Psoas muscle (tissue), 8 donors: ENCODE results near the gene TACC3. TPM values are rescaled to one million over a fixed set of nuclear protein-coding genes. Genes with fewer than 3 reads are reported as not detected.

Experiments used
- ATAC-seq, 4 donors: fragments of 200-7000 bp; cut with Tn5 transposase; one replicate each; pipeline ENCODE4 v1.9.1; 2020; ENCODE audit warnings: moderate library complexity in 3 of 4, mild to moderate bottlenecking in 2 of 4
- DNase-seq, 2 donors: peaks; one replicate each; pipeline ENCODE4 v3.0.0-alpha.2; 2020
- H3K27ac ChIP-seq: fragments of 200-600 bp; one replicate; pipeline ENCODE4 v1.8.0; 2022
- H3K27me3 ChIP-seq, 3 donors: fragments of 200-600 bp in 1 of 3; one replicate each; pipeline versions ENCODE4 v1.6.1 to v1.8.0; 2013 to 2022; ENCODE audit warnings: low read length in 2 of 3, mild to moderate bottlenecking in 2 of 3, moderate library complexity in 1 of 3; ENCODE audit not compliant: insufficient read depth in 3 of 3
- H3K36me3 ChIP-seq, 2 donors: fragments of 200-600 bp in 1 of 2; one replicate each; pipeline versions ENCODE4 v1.6.1 to v1.8.0; 2013 to 2022; ENCODE audit warnings: low read depth in 1 of 2, mild to moderate bottlenecking in 1 of 2, moderate library complexity in 1 of 2; ENCODE audit not compliant: insufficient read depth in 1 of 2
- H3K4me1 ChIP-seq: fragments of 200-600 bp; one replicate; pipeline ENCODE4 v1.8.0; 2022
- H3K4me3 ChIP-seq: fragments of 200-600 bp; one replicate; pipeline ENCODE4 v1.8.0; 2022; ENCODE audit warnings: mild to moderate bottlenecking
- H3K9me3 ChIP-seq: fragments of 200-600 bp; one replicate; pipeline ENCODE4 v1.8.0; 2022
- WGBS, 3 donors: extraction: QIAGEN DNeasy Blood & Tissue Kit; methylation state at CpG; one replicate each; pipeline versions ENCODE4 v1.1.6 to v1.1.7; 2013; 5-methylcytosine and 5-hydroxymethylcytosine counted together
- intact Hi-C, 2 donors: fragments of 100-400 bp; cut with DNase I; formaldehyde crosslinking; loops; one replicate each; pipeline versions ENCODE4 v1.11.0 to v1.14.2; 2022
- polyA plus RNA-seq, 3 donors: library from polyadenylated mRNA; stranded (reverse); fragments of 200-250 nt; gene quantifications; one replicate each; pipeline ENCODE4 v1.2.3, GENCODE V29; 2013
- total RNA-seq, 4 donors: library from RNA; stranded (reverse); fragmentation: NEBNext Ultra II Directional in 2 of 4; extraction: Animal tissue kit (Norgen Biotek cat#: 25700) in 2 of 4; gene quantifications; one replicate each; pipeline versions ENCODE4 v1.2.1 to v1.2.4, GENCODE V29; 2021 to 2023
- TF ChIP-seq, protein P1 (sequence below): fragments of 200-600 bp; IDR thresholded peaks from one replicate; pipeline ENCODE4 v1.8.0; 2022; ENCODE audit warnings: antibody characterized with exemption
- donor health status: healthy with polysubstance abuse.
- donor health status: DM: no; HTN: no; CAD: no; lungs with moderate emphysema.
- donor health status: Bipolar disorder and iron deficiency.
- donor health status: healthy.
- donor health status: DM: yes; HTN: yes; CAD: no.
- donor health status: DM: no; HTN: no; CAD: no.
- donor health status: DM: no; HTN: no; CAD: no.
- donor health status: DM: yes; HTN: yes; CAD: no.

TACC3 gene
- total and polyA plus RNA-seq, 7 donors, result 2.2 to 4.8 (median 2.9) TPM

- no peak for ATAC-seq
- WGBS, 3 donors, result 42 to 51% (median 43%) methylated on average over 7 of the region's 7 CpGs
- H3K27me3 ChIP-seq, result no peaks in the 10 kb centered on the region
- peak overlapping the region; percentile 50 for H3K27ac ChIP-seq
- H3K36me3 ChIP-seq, result peaks cover 0 to 14% of the 10 kb centered on the region in 2 donors
- intact Hi-C loops, result no loop called here
- no peak overlapping the region for H3K4me3 ChIP-seq
- no peaks in the 10 kb centered on the region for H3K9me3 ChIP-seq
- TF ChIP-seq, protein P1, sequence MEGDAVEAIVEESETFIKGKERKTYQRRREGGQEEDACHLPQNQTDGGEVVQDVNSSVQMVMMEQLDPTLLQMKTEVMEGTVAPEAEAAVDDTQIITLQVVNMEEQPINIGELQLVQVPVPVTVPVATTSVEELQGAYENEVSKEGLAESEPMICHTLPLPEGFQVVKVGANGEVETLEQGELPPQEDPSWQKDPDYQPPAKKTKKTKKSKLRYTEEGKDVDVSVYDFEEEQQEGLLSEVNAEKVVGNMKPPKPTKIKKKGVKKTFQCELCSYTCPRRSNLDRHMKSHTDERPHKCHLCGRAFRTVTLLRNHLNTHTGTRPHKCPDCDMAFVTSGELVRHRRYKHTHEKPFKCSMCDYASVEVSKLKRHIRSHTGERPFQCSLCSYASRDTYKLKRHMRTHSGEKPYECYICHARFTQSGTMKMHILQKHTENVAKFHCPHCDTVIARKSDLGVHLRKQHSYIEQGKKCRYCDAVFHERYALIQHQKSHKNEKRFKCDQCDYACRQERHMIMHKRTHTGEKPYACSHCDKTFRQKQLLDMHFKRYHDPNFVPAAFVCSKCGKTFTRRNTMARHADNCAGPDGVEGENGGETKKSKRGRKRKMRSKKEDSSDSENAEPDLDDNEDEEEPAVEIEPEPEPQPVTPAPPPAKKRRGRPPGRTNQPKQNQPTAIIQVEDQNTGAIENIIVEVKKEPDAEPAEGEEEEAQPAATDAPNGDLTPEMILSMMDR, result no peak
- H3K4me1 ChIP-seq, result peaks cover 10% of the 10 kb centered on the region
- no peak for DNase-seq
Observed at GRCh38 chr4:1686440-1687036, 34.8 kb upstream of the TACC3 start.

- H3K4me3 ChIP-seq, result no peak overlapping the region
- intact Hi-C loops, result loop anchor here in 1 of 2 donors (5.0 kb wide), 1 partner anchor 37 kb away; no protein-coding TSS in a partner anchor
- H3K9me3 ChIP-seq, result no peaks in the 10 kb centered on the region
- H3K4me1 ChIP-seq, result peaks cover 15% of the 10 kb centered on the region
- H3K36me3 ChIP-seq, result peaks cover 0 to 53% of the 10 kb centered on the region in 2 donors
- no peak for DNase-seq
- TF ChIP-seq, protein P1, result no peak
- no peak overlapping the region for H3K27ac ChIP-seq
- no peak for ATAC-seq
- H3K27me3 ChIP-seq, result no peaks in the 10 kb centered on the region
- 88 to 98% (median 94%) methylated on average over 3 of the region's 3 CpGs for WGBS, 3 donors
Observed at GRCh38 chr4:1690698-1691097, 30.6 kb upstream of the TACC3 start.

GRCh38 chr4:1691737-1692373 lies 29.5 kb upstream of the TACC3 start:
- Histone ChIP-seq H3K27ac (no peak overlapping the region), H3K4me3 (no peak overlapping the region), H3K4me1 (peaks cover 16% of the 10 kb centered on the region), H3K36me3 (peaks cover 2 to 65% of the 10 kb centered on the region in 2 donors), H3K27me3 (no peaks in the 10 kb centered on the region), H3K9me3 (no peaks in the 10 kb centered on the region)
- DNase-seq, result no peak
- intact Hi-C loops, result loop anchor here in 1 of 2 donors (5.0 kb wide), 1 partner anchor 35 kb away; no protein-coding TSS in a partner anchor
- ATAC-seq, result no peak
- TF ChIP-seq, protein P1, result no peak
- 83 to 88% (median 87%) methylated on average over 9 of the region's 9 CpGs for WGBS, 3 donors

DNA sequence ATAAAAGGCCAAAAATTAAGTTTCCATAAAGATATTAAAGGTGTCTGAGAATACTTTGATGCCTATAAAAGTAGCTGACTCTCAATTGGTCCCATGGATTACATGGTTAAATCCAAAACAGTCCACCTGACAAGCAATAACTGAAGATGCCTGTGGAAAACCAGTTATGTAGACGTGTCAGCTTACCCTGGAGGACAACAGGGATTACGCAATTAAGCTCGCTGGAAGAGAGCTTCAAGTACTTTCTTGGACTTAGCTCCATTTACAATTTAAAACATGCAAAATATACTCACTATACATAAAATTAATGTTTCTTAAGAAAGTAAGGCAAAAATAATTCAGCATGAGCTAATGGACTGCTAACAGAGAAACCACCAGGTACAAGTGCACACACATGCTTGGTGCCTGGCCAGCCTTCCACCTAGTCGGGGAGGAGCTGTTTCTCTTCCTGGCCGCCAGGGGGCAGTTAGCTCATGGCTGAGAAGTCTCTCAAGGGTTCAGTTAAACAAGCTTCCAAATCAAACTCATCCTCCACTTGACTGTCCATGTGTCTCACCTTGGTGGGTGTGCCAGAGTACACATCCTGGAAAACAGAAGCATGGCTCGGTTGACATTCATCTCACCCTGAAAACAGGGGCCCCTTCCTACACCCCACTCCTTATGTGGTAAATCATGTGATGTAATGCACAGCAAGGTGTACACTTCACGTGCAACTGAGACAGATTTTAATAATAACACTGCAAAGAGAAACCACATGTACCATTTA lies 28.0 kb upstream of the TACC3 start:
- H3K27ac ChIP-seq, result no peak overlapping the region
- 23 to 43% (median 28%) methylated on average over 7 of the region's 7 CpGs for WGBS, 3 donors
- intact Hi-C loops, result loop anchor here (1.0 to 5.0 kb wide), 2 partner anchors 33 to 34 kb away; no protein-coding TSS in a partner anchor

More for the DNA sequence above, 28.0 kb upstream of the TACC3 start:
- no peak overlapping the region for H3K4me3 ChIP-seq
- H3K9me3 ChIP-seq, result no peaks in the 10 kb centered on the region
- TF ChIP-seq, protein P1, result peak; percentile 94
- peaks cover 7 to 78% of the 10 kb centered on the region in 2 donors for H3K36me3 ChIP-seq
- ATAC-seq (peak; percentile 92 to 97 (median 94)), DNase-seq (peak; percentile 68 to 85)
- H3K4me1 ChIP-seq, result peaks cover 10% of the 10 kb centered on the region
- H3K27me3 ChIP-seq, result no peaks in the 10 kb centered on the region
